SJCRH30 (cell line): Measurements from ENCODE around the gene FEM1B. TPM values are rescaled to one million over a fixed set of nuclear protein-coding genes. Genes with fewer than 3 reads are reported as not detected.

Source experiments
- DNase-seq, 2 experiments: peaks; one replicate each; pipeline ENCODE4 v3.0.0-alpha.2; 2015 to 2020
- H3K27ac ChIP-seq: fragments of 250-450 bp; sonication (Bioruptor Pico); 2 replicates; pipeline ENCODE4 v1.5.1; 2020; ENCODE audit warnings: mild to moderate bottlenecking, moderate library complexity
- H3K27me3 ChIP-seq: fragments of 250-450 bp; sonication (Bioruptor Pico); 2 replicates; pipeline ENCODE4 v1.5.1; 2020; ENCODE audit warnings: mild to moderate bottlenecking, moderate library complexity
- H3K36me3 ChIP-seq: fragments of 250-450 bp; sonication (Bioruptor Pico); 2 replicates; pipeline ENCODE4 v1.5.1; 2020; ENCODE audit warnings: mild to moderate bottlenecking, moderate library complexity
- H3K4me1 ChIP-seq: fragments of 250-450 bp; sonication (Bioruptor Pico); 2 replicates; pipeline ENCODE4 v1.5.1; 2020; ENCODE audit warnings: mild to moderate bottlenecking, moderate library complexity
- H3K4me3 ChIP-seq: fragments of 250-450 bp; sonication (Bioruptor Pico); 2 replicates; pipeline ENCODE4 v1.5.1; 2020; ENCODE audit warnings: mild to moderate bottlenecking, moderate library complexity
- H3K9me3 ChIP-seq: fragments of 250-450 bp; sonication (Bioruptor Pico); replicated peaks from 2 replicates; pipeline ENCODE4 v1.5.1; 2020; ENCODE audit warnings: mild to moderate bottlenecking, moderate library complexity
- total RNA-seq: library from RNA; depleted of rRNA; stranded (reverse); fragments of >200 nt; shearing (Covaris generic); gene quantifications from 2 replicates; pipeline ENCODE4 v1.2.3, GENCODE V29; 2014

FEM1B gene
- total RNA-seq, 1 experiment from 2014 or later, result 67.0 TPM

DNA sequence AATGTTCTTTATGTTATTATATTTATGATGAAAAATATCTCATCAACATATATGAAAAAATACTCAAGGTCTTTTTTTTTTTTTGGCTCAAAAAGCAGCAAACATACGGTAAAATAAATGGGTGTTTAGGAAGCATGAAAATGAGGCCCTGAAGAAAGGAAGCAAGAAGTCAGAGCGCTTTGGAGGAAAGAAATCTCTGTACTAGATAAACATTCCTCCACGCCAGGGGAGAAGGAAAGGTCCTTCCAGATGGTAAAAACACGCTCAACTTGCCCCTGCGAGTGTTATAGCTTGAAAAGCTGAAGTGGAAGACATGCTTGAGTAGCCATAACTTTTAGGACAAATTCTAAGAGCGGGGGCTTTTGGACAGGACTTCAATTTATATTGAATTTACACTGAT, 52.9 kb downstream of the FEM1B start:
- H3K9me3 ChIP-seq, result no peaks in the 10 kb centered on the region
- DNase-seq, result no peak
- peaks cover 13% of the 10 kb centered on the region for H3K27me3 ChIP-seq
- H3K27ac ChIP-seq, result no peak overlapping the region
- H3K36me3 ChIP-seq, result no peaks in the 10 kb centered on the region
- no peak overlapping the region for H3K4me3 ChIP-seq
- no peaks in the 10 kb centered on the region for H3K4me1 ChIP-seq

DNA sequence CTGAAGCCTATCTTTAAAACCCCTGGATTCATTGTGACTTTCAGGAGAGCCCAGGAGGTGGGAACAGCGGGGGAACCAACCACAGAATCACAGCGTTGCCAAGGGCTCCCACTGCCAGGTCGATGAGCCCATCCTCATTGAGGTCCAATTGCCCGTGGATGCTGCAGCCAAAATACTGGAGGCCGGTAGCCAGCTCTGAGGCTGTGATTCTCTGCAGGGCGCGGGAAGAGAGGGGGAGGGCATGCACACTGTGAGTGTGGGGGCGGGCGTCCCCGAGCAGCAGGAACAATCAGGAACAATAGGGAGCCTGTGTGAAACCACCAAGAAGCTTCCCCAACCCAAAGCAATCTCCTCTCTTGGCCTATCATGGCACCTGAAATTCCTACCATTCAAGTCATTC, 53.4 kb downstream of the FEM1B start:
- Histone ChIP-seq H3K36me3 (no peaks in the 10 kb centered on the region), H3K4me1 (no peaks in the 10 kb centered on the region), H3K27me3 (peaks cover 8% of the 10 kb centered on the region), H3K9me3 (no peaks in the 10 kb centered on the region), H3K4me3 (no peak overlapping the region), H3K27ac (no peak overlapping the region)
- no peak for DNase-seq

DNA sequence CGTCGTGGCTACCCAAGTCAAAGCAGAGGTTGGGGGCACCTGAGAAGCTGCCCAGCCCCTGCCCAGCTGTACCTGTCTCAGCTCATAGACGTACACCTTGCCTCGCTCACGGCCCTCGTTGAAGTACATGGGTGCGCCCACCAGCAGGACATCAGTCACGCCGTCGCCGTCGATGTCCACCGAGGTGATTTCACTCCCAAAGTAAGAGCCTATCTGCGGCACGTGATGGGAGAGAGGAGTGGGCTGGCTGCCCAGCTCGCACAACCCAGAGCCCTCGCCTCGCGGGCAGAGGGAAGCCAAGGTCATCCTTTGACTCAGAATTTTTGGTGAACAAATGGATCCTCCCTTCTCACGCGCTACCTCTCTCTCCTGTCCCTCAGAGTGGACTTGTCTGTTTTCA, 54.7 kb downstream of the FEM1B start:
- no peaks in the 10 kb centered on the region for H3K4me1 ChIP-seq
- no peaks in the 10 kb centered on the region for H3K9me3 ChIP-seq
- H3K36me3 ChIP-seq, result no peaks in the 10 kb centered on the region
- no peak overlapping the region for H3K27ac ChIP-seq
- DNase-seq, result no peak
- no peak overlapping the region for H3K4me3 ChIP-seq
- H3K27me3 ChIP-seq, result peaks cover 8% of the 10 kb centered on the region; the same call in 1 of the 2 replicates

DNA sequence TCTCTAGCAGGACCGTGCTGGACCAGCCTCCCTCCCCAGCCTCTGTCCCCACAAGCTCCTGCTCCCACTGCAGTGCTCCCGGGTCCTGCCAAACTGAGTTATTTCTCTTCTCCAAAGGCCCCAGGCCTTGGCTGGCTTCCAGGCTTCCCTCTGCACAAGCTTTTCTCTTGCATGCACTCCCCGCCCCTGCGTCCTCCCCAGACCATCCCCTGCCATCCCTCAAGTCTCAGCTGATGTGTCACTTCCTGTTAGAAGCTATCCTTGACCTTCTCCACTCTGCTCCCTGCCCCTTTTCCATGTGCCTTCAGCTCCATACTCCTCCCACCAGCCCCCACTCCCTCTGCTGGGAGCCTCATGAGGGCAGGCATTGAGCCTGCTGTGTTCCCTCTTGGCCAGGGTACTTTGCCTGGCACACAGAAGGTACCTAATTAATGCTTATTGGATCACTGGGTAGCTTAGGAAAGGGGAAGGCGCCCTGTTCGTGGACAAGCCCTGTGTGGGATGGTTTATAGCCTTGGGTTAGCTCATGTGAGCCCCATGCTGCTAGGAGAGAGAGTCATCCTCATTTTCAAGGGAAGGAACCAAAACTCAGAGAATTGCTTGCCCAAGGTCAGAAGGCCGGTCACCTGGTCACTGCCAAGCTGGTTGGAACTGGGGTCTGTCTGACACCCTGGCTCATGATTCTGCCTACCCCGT, 56.4 kb downstream of the FEM1B start:
- H3K4me1 ChIP-seq, result no peaks in the 10 kb centered on the region
- H3K9me3 ChIP-seq, result no peaks in the 10 kb centered on the region
- H3K27me3 ChIP-seq, result peaks cover 8% of the 10 kb centered on the region; the same call in 1 of the 2 replicates
- no peak overlapping the region for H3K4me3 ChIP-seq
- no peak overlapping the region for H3K27ac ChIP-seq
- H3K36me3 ChIP-seq, result no peaks in the 10 kb centered on the region
- DNase-seq, result peak; percentile 37 to 43

DNA sequence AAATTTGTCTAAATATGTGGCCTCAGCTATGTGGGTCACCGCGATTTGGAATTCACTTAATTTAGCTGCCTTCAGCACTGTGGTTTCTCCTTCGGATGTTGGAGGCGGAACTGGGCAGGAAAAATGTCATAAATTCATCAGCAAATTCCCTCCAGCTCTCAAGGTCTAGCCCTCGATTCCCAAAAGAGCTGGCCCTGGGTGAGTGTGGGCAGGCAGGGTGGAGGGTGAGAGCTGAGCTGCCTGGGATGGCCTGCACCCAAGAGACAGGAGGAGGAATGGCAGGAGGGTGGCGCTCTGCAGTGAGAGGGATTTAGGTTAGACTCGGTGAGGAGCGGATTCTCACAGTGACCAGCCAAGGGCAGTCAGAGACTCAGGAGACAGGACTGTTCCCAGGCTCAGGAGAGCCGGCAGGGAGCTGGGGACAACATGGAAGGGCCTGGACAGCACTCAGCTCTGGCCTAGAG, 57.1 kb downstream of the FEM1B start:
- H3K4me3 ChIP-seq, result no peak overlapping the region
- DNase-seq, result no peak
- peaks cover 12% of the 10 kb centered on the region; the same call in 1 of the 2 replicates for H3K27me3 ChIP-seq
- H3K9me3 ChIP-seq, result no peaks in the 10 kb centered on the region
- H3K36me3 ChIP-seq, result no peaks in the 10 kb centered on the region
- no peak overlapping the region for H3K27ac ChIP-seq
- no peaks in the 10 kb centered on the region for H3K4me1 ChIP-seq

DNA sequence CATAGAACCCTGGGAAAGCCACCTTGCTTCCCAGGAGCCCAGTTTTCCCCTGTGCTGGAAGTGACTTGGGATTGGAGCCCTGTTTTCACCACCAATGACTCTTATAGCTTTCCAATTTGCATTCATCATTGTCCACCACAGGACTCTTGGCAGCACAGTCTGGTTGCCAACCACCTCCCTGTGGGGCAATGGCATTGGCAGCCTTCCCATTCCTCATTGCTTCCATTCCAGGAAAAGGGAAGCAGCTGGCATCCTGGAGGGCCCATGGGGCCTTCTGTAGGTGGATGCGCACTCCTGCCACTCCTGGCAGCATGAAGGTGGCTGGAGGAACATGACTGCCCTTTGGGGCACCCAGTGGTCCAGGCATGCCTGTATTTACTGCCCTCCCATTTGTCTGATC, 57.7 kb downstream of the FEM1B start:
- Histone ChIP-seq H3K36me3 (no peaks in the 10 kb centered on the region), H3K9me3 (no peaks in the 10 kb centered on the region), H3K4me1 (no peaks in the 10 kb centered on the region), H3K27me3 (peaks cover 12% of the 10 kb centered on the region; the same call in 1 of the 2 replicates), H3K27ac (no peak overlapping the region), H3K4me3 (no peak overlapping the region)
- DNase-seq, result no peak

DNA sequence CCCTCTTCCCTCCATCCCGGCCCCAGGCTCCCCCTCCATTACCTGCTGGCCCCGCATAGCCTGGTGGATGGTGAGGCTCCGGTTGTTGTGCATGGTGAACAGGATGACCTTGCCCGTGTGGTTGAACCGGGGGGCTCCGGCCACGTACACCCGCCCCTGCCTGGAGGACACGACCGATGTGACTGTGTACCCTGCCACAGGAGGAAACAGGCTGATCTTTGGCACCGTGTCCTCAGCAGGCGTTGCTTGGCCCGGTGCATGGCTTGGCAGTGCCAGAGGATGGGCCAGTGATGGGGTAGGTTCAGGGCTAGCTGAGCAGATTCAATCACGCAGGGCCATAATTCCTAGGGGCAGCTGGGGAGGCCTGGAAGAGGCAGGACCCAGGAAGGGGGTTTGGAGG, 58.1 kb downstream of the FEM1B start:
- Histone ChIP-seq H3K4me1 (no peaks in the 10 kb centered on the region), H3K27ac (no peak overlapping the region), H3K4me3 (no peak overlapping the region), H3K27me3 (peaks cover 12% of the 10 kb centered on the region; the same call in 1 of the 2 replicates), H3K36me3 (no peaks in the 10 kb centered on the region), H3K9me3 (no peaks in the 10 kb centered on the region)
- DNase-seq, result no peak

DNA sequence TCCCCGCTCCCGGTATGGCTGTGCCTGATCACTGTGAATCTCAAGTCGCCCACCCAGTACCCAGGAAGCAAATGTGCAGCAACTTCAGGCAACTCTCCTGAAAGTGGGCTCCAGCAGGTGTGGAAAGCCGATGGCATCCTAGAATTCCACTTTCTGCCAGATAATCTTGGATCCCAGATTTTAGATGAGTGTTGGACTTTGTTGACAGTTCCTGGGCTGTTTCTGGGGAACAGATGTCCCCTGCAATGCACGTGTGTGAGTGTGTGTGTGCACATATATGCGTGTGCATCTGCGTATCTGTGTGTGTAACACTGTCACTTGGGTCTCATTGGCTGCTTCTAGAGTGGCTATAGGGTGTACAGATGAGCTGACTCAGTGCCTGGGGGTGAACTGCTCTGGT, 59.0 kb downstream of the FEM1B start:
- no peaks in the 10 kb centered on the region for H3K9me3 ChIP-seq
- H3K4me3 ChIP-seq, result no peak overlapping the region
- peaks cover 17% of the 10 kb centered on the region; the same call in 1 of the 2 replicates for H3K27me3 ChIP-seq
- DNase-seq, result no peak
- no peaks in the 10 kb centered on the region for H3K4me1 ChIP-seq
- H3K36me3 ChIP-seq, result no peaks in the 10 kb centered on the region
- H3K27ac ChIP-seq, result no peak overlapping the region

DNA sequence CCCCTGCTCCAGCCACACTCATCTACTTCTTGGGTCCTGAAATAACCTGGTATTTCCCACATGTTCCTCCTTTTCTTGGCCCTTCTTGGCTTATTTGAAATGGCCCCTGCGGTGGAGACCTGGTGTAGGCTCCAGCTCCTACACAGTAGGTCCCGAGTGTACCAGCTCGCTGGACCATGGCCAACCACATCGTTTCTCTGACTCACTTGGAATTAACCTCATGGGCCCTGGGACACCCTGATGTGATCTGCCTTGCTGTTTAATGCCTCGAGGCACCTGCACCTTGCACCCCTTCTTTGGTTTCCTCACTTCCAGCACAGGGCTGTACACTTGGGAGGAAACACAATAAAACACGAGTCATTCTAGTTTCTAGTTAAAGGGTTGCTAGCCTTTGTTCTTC, 60.3 kb downstream of the FEM1B start:
- Histone ChIP-seq H3K9me3 (no peaks in the 10 kb centered on the region), H3K4me1 (no peaks in the 10 kb centered on the region), H3K27me3 (peaks cover 22% of the 10 kb centered on the region; the same call in 1 of the 2 replicates), H3K27ac (no peak overlapping the region), H3K4me3 (no peak overlapping the region), H3K36me3 (no peaks in the 10 kb centered on the region)
- no peak for DNase-seq

DNA sequence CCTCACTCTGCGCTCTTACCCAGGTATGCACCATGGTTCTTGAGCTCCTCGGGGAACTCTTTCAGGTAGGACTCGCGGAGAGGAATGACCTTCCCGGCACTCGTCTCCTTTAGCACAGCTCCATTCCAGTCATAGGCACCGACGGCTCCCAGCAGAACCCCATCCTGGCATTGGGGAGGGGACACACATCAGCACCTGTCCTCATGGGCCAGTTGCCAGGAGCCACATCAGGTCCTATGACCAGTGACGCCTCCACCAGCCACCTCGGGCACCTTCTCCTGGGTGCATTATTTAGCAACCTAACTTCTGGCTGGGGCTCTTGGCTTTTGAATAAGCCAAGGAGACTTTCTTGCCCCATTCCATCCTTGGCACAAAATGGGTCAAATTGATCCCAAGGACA, 61.9 kb downstream of the FEM1B start:
- H3K27me3 ChIP-seq, result peaks cover 25% of the 10 kb centered on the region
- H3K36me3 ChIP-seq, result no peaks in the 10 kb centered on the region
- H3K4me3 ChIP-seq, result no peak overlapping the region
- no peaks in the 10 kb centered on the region for H3K4me1 ChIP-seq
- H3K9me3 ChIP-seq, result no peaks in the 10 kb centered on the region
- no peak for DNase-seq
- H3K27ac ChIP-seq, result no peak overlapping the region

DNA sequence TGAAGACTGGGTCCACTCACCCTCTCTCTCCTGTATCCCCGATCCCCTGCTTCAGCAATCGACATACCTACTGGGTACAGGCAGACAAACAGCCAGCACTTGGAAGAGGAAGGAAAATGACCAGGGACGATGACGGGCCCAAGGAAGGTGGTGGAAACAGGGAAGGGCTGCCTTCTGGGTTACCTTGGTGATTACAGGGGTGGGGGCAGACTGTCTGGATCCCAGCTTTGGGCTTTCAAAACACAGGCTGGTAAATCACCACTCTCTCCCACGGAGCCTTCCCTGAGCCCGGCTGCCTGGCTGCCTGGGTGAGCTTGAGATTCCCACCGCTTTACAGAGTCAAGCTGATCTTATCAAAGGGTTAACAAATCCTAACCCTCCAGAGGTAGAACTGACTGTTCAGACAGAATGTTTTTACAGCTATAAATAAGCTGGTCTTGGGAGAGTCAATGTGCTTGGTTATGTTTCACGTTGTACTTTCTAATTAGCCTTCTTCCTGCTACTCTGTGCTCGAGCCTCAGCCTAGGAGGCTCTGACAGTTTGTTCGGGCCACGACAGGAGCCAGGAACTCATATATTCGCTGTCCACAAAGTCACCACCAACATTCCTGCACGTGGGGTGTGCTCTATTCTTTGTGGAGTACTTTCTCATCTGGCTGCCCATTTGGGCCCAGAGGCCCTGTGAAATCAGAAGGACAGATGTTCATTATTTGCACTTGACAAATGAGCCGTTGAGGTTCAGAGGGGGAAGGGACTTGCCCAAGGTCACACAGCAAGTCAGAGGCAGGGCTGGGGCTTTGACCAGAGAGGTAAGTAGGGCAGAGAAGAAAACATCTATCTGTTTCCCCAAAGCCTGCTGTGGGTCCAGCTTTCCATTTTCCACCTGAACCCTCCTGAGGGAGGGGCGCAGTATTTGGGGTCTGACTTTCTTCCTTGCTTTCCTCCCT, 63.5 kb downstream of the FEM1B start:
- no peak overlapping the region for H3K4me3 ChIP-seq
- H3K9me3 ChIP-seq, result no peaks in the 10 kb centered on the region
- DNase-seq, result no peak
- no peaks in the 10 kb centered on the region for H3K36me3 ChIP-seq
- H3K4me1 ChIP-seq, result no peaks in the 10 kb centered on the region; the same call in 1 of the 2 replicates
- peaks cover 25% of the 10 kb centered on the region for H3K27me3 ChIP-seq
- H3K27ac ChIP-seq, result no peak overlapping the region

DNA sequence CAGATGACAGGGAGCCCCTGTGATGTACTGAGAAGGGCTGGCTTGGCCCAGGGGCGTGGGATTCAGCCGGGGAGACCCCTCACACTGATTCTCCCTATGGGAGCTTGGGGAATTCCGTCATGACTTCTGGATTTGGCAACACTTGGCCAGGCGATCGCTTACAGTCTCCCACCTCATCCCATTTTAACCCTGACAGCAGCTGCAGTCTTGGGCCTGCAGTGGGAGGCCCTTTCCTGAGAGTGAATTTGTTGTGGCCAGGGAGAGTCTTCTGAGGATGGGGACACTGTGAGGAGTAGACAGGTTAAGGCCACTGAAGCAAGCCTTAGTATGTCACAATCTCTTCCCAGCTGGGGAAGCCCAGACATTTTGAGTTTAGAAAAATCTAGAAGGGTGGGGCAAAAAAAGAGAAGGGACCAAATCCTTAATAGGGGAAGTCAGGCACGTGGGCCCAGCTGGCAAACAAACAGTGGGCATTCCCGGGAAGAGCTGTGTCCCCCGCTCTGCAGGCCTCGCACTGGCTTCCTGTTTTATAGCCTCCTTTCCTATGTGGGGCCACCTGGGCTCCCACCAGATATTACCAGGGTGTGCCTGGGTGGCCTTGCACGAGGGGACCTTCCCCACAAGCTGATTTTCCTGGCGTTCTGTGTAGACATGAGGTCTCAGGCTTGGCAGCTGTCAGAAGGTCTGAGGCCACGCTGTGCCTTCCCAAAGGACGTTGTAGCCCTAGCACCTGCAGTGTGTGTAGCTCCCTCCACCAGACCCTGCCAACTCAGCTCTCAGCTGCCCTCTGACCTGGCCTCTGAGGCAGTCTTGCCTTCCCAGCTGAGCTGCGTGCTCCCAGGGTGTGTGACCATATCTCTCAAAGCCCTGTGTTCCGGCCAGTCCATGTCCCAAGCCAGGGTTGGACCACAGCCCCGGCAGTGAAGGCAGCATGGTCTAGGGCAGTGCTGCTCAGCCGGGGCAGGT, 64.5 kb downstream of the FEM1B start:
- H3K9me3 ChIP-seq, result no peaks in the 10 kb centered on the region

DNA sequence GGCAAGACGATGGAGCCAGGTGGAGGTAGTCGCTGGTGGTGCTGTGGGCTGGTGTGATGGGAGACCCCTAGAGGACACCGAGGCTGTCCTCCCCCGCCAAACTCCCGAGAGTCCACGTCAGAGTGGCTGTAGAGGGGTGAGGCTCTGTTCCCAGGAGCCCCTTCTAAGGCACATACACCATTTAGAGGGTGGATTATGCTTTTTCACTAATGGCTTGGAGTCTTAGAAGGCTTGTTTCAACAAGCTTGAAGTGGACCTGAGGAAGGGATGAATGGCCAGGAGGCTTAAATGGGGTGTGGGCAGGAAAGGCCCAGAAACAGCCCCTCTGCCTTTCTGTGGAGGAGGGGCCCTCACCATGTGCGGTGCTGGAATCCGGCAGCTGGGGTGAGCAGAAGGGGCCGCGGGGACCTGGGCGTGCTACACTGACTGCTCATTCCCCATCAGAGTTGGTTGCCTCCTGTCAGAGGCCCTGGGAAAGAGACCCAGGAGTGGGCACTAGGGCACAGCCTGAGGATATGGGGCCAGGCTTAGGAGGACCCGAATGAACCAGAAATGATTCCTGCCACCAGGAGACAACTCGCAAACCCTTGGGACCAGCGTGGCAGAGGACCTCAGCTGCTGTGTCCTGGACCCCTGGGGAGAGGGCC, 66.2 kb downstream of the FEM1B start:
- Histone ChIP-seq H3K9me3 (no peaks in the 10 kb centered on the region), H3K4me3 (no peak overlapping the region), H3K36me3 (no peaks in the 10 kb centered on the region), H3K27ac (no peak overlapping the region), H3K27me3 (peaks cover 21% of the 10 kb centered on the region), H3K4me1 (peaks cover 8% of the 10 kb centered on the region; the same call in 1 of the 2 replicates)
- DNase-seq, result no peak

More for the DNA sequence above, 64.5 kb downstream of the FEM1B start:
- Histone ChIP-seq H3K27ac (no peak overlapping the region), H3K4me1 (peaks cover 2% of the 10 kb centered on the region; the same call in 1 of the 2 replicates), H3K36me3 (no peaks in the 10 kb centered on the region), H3K4me3 (no peak overlapping the region), H3K27me3 (peaks cover 21% of the 10 kb centered on the region)
- DNase-seq, result peak in 1 of 2 experiments; percentile 24

DNA sequence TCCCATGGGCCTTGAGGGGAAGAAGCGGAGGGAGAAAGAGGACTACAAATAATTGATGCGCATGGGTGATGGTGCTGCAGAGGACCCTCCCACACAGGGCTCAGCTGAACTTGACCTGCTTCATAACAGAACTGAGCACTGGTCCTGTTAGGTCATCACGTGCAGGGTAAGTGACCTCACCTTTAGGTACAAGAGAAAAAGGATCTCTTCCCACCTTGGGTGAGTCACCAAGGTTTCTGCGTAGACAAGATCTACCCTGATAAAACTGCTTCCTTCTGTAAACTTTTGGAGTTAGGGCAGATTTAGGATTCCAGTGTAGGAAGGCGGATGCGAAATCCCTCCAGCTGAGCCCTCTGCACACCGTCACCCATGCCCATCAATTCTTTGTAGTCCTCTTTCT, 67.1 kb downstream of the FEM1B start:
- H3K4me1 ChIP-seq, result peaks cover 8% of the 10 kb centered on the region; the same call in 1 of the 2 replicates
- H3K36me3 ChIP-seq, result no peaks in the 10 kb centered on the region

More for the DNA sequence above, 67.1 kb downstream of the FEM1B start:
- no peak for DNase-seq
- no peak overlapping the region for H3K27ac ChIP-seq
- no peaks in the 10 kb centered on the region for H3K9me3 ChIP-seq
- H3K4me3 ChIP-seq, result no peak overlapping the region
- H3K27me3 ChIP-seq, result peaks cover 17% of the 10 kb centered on the region
